Endodermal cell (in vitro differentiated cells): ENCODE measurements around the gene RFXAP. TPM values are rescaled to one million over a fixed set of nuclear protein-coding genes. Genes with fewer than 3 reads are reported as not detected.

ENCODE experiments used
- DNase-seq: peaks from one replicate; pipeline ENCODE4 v3.0.0-alpha.2; 2017
- H3K27ac ChIP-seq: 2 replicates; pipeline ENCODE4 v1.5.1; 2013; ENCODE audit warnings: mild to moderate bottlenecking, low read depth, low read length, moderate library complexity
- H3K27me3 ChIP-seq: 2 replicates; pipeline ENCODE4 v1.6.1; 2013; ENCODE audit warnings: mild to moderate bottlenecking, low read length, moderate library complexity; ENCODE audit not compliant: insufficient read depth, control insufficient read depth, poor library complexity, severe bottlenecking
- H3K36me3 ChIP-seq: 2 replicates; pipeline ENCODE4 v1.7.0; 2013; ENCODE audit warnings: mild to moderate bottlenecking, low read length, moderate library complexity; ENCODE audit not compliant: control insufficient read depth, insufficient read depth
- H3K4me1 ChIP-seq: one replicate; pipeline ENCODE4 v1.7.0; 2013; ENCODE audit warnings: low read length; ENCODE audit not compliant: control insufficient read depth, insufficient read depth
- H3K4me3 ChIP-seq: 2 replicates; pipeline ENCODE4 v1.5.1; 2013; ENCODE audit warnings: mild to moderate bottlenecking, low read length, moderate library complexity
- H3K9ac ChIP-seq: 2 replicates; pipeline ENCODE4 v1.6.1; 2013; ENCODE audit warnings: mild to moderate bottlenecking, low read length, moderate library complexity; ENCODE audit not compliant: poor library complexity, severe bottlenecking; ENCODE audit errors: extremely low read depth
- H3K9me3 ChIP-seq: 2 replicates; pipeline ENCODE4 v1.6.1; 2013; ENCODE audit warnings: mild to moderate bottlenecking, low read length, moderate library complexity; ENCODE audit not compliant: control insufficient read depth
- H3K27ac Mint-ChIP-seq: 2 replicates; pipeline ENCODE4 v1.8.0; 2020; ENCODE audit warnings: mixed read lengths
- H3K27me3 Mint-ChIP-seq: 2 replicates; pipeline ENCODE4 v1.8.0; 2021; ENCODE audit warnings: mild to moderate bottlenecking, mixed read lengths; ENCODE audit not compliant: insufficient read depth
- H3K36me3 Mint-ChIP-seq: 2 replicates; pipeline ENCODE4 v1.8.0; 2020; ENCODE audit warnings: low read depth, mixed read lengths
- H3K4me1 Mint-ChIP-seq: 2 replicates; pipeline ENCODE4 v1.8.0; 2020; ENCODE audit warnings: mixed read lengths
- H3K4me3 Mint-ChIP-seq: 2 replicates; pipeline ENCODE4 v1.8.0; 2020; ENCODE audit warnings: mild to moderate bottlenecking, moderate library complexity, mixed read lengths
- H3K9me3 Mint-ChIP-seq: 2 replicates; pipeline ENCODE4 v1.8.0; 2020; ENCODE audit warnings: mild to moderate bottlenecking, mixed read lengths
- WGBS, 2 experiments: methylation state at CpG; one replicate each; pipeline versions ENCODE4 v1.1.5 to v1.1.7; 2013; ENCODE audit warnings: missing lambda C conversion rate in 2 of 2, mixed read lengths in 1 of 2; ENCODE audit not compliant: insufficient coverage in 1 of 2, insufficient read length in 1 of 2; 5-methylcytosine and 5-hydroxymethylcytosine counted together
- total RNA-seq, 2 donors: library from RNA; stranded (reverse); fragmentation: NEBNext Ultra II Directional in 1 of 2; extraction: Animal tissue kit (Norgen Biotek cat#: 25700) in 1 of 2; gene quantifications; 2 replicates in 1 of 2; 3 replicates in 1 of 2; pipeline ENCODE4 v1.2.1, GENCODE V29; 2021
- TF ChIP-seq, protein P1 (sequence below): fragments of 200-600 bp; sonication (generic); conservative IDR thresholded peaks from 2 replicates; pipeline ENCODE4 v1.5.0; 2021; ENCODE audit warnings: antibody characterized with exemption, mild to moderate bottlenecking

Gene RFXAP
- total RNA-seq, 2 donors from 2014 or later = 8.9 to 9.7 TPM

DNA sequence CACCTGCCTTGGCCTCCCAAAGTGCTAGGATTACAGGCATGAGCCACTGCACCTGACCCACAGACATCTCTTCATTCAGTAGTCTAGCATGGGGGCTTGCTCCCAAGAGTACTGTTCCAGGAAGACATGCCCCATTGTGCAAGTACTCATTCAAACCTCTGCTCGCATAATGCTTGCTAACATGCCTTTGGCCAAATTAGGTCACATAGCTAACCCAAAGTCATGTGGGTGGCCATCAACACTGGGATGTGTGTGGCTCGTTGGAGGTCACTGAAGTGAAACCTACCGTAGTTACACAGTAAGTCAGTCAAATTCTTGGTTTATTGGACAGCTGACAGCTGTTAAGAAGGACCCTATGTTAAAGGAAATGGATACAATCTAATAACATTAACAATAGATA is 20.3 kb downstream of the RFXAP start:
- Histone ChIP-seq H3K4me1 (peaks cover 7% of the 10 kb centered on the region), H3K36me3 (peaks cover 3% of the 10 kb centered on the region), H3K9me3 (no peaks in the 10 kb centered on the region), H3K4me3 (no peak overlapping the region), H3K27ac (no peak overlapping the region), H3K9ac (no peak overlapping the region), H3K27me3 (no peaks in the 10 kb centered on the region)
- H3K9me3 Mint-ChIP-seq = no peaks in the 10 kb centered on the region
- peaks cover 7% of the 10 kb centered on the region for H3K36me3 Mint-ChIP-seq
- DNase-seq = no peak
- no peaks in the 10 kb centered on the region for H3K27me3 Mint-ChIP-seq
- no peak overlapping the region for H3K27ac Mint-ChIP-seq
- no peak overlapping the region for H3K4me3 Mint-ChIP-seq
- 93 to 100% methylated on average over 1 to 3 of the region's 3 CpGs for WGBS, 2 experiments
- TF ChIP-seq, protein P1, sequence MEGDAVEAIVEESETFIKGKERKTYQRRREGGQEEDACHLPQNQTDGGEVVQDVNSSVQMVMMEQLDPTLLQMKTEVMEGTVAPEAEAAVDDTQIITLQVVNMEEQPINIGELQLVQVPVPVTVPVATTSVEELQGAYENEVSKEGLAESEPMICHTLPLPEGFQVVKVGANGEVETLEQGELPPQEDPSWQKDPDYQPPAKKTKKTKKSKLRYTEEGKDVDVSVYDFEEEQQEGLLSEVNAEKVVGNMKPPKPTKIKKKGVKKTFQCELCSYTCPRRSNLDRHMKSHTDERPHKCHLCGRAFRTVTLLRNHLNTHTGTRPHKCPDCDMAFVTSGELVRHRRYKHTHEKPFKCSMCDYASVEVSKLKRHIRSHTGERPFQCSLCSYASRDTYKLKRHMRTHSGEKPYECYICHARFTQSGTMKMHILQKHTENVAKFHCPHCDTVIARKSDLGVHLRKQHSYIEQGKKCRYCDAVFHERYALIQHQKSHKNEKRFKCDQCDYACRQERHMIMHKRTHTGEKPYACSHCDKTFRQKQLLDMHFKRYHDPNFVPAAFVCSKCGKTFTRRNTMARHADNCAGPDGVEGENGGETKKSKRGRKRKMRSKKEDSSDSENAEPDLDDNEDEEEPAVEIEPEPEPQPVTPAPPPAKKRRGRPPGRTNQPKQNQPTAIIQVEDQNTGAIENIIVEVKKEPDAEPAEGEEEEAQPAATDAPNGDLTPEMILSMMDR = no peak
- peaks cover 26% of the 10 kb centered on the region for H3K4me1 Mint-ChIP-seq

DNA sequence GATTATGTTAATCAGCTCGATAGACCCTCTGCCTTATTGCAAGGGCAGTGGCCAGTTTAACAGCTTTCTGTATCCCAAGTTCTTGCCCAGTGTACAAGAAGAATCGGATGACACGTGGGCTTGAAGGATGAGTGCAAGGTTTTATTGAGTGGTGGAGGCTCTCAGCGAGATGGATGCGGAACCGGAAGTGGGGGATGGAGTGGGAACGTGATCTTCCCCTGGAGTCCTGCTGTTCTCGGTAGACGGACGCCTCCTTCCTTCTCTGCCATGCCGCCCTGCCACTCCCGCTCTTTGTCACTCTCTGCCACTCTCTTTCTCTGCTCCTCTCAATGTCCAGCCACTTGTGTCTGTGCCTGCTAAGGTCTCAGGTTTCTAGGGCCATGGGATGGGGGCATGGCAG is 21.0 kb downstream of the RFXAP start:
- Mint-ChIP-seq H3K36me3 (peaks cover 7% of the 10 kb centered on the region), H3K27ac (no peak overlapping the region), H3K4me3 (no peak overlapping the region), H3K27me3 (no peaks in the 10 kb centered on the region), H3K9me3 (no peaks in the 10 kb centered on the region), H3K4me1 (peaks cover 26% of the 10 kb centered on the region)
- Histone ChIP-seq H3K9me3 (no peaks in the 10 kb centered on the region), H3K27me3 (no peaks in the 10 kb centered on the region), H3K36me3 (peaks cover 3% of the 10 kb centered on the region), H3K4me1 (peaks cover 7% of the 10 kb centered on the region), H3K27ac (no peak overlapping the region), H3K4me3 (no peak overlapping the region), H3K9ac (no peak overlapping the region)
- 77 to 100% methylated on average over 1 to 12 of the region's 12 CpGs for WGBS, 2 experiments
- TF ChIP-seq, protein P1 = no peak
- no peak for DNase-seq

DNA sequence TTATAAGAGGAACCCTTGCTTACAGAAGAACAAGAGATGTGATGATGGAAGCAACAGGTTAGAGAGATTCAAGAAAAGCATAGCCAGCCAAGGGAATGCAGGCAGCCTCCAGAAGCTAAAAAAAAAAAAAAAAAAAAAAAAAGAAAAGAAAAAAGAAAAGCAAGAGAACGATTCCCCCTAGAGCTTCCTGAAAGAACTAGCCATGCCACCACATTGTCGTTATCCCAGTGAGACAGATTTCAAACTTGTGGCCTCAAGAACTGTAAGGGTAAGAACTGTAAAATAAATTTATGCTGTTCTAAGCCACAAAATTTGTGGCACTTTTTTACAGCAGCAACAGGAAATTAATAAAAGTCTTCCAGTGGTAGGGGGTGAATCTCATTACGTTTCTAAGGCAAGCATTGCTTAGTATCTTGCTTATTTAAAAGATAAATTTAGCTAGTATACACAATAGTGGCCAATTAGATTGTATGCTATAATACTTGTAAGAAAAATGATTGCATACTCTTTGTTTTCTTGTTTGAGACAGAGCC is 21.8 kb downstream of the RFXAP start:
- peaks cover 26% of the 10 kb centered on the region for H3K4me1 Mint-ChIP-seq
- no peak overlapping the region for H3K27ac ChIP-seq
- H3K36me3 Mint-ChIP-seq = peaks cover 7% of the 10 kb centered on the region
- TF ChIP-seq, protein P1 = peak; percentile 58
- H3K27me3 Mint-ChIP-seq = no peaks in the 10 kb centered on the region
- H3K27me3 ChIP-seq = no peaks in the 10 kb centered on the region
- H3K27ac Mint-ChIP-seq = no peak overlapping the region
- no peak overlapping the region for H3K4me3 Mint-ChIP-seq
- no peaks in the 10 kb centered on the region for H3K9me3 ChIP-seq
- H3K9me3 Mint-ChIP-seq = no peaks in the 10 kb centered on the region
- H3K4me1 ChIP-seq = peaks cover 7% of the 10 kb centered on the region
- WGBS, 2 experiments = 89% methylated on average over 3 of the region's 3 CpGs; no CpG with 5 or more reads in 1 of the 2 experiments
- no peak for DNase-seq
- H3K9ac ChIP-seq = no peak overlapping the region
- H3K36me3 ChIP-seq = peaks cover 3% of the 10 kb centered on the region
- no peak overlapping the region for H3K4me3 ChIP-seq
